C1 segment of cervical spinal cord (tissue), 14 donors: Measurements from ENCODE around the gene DNM3.
A peak's percentile ranks its signal among the peaks of the same experiment; 100 is the strongest.

ENCODE experiments used
- DNase-seq, 14 donors: peaks; one replicate each; lab custom pipeline; 2025; lab: John Stamatoyannopoulos, UW

DNM3 gene

DNA sequence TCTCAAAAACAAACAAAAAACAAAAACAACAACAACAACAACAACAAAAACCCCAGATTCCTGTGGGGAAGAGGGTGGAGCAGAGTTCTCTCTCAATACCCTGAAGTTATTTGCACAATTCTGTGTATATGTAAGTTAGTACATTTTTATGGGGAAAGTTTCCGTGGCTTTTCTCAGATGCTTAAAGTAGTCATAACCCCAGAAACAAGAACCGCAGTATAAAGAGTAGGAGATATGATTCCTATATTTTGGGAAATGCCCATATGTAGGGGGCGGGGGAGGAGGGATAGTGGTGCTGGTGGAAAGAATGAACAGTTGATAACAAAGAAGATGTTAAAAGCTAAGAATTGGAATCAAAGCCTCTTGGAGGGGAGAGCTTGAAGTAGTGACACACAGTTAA lies 131.5 kb downstream of the DNM3 start:
- no peak for DNase-seq

DNA sequence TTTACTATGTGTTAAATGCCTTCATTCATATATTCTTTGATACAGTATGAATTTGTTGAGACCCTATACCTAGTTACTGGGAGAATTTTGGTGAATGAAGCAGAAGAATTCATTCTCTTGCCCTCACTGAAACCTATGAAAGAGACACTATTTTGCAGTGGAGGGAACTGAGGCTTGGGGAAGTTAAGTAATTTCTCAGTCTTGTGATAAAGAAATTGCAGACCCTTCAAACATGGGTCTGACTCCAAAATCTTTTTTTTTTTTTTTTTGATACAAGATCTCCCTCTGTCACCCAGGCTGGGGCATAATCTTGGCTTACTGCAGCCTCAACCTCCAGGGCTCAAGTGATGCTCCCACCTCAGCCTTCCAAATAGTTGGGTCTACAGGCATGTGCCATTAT lies 132.1 kb downstream of the DNM3 start:
- DNase-seq = no peak

- no peak for DNase-seq
These were observed 140.0 kb downstream of the DNM3 start for GRCh38 chr1:171981303-171981702.

GRCh38 chr1:171983584-171983983 lies 142.3 kb downstream of the DNM3 start:
- DNase-seq = no peak

- peak in 6 of 14 donors; percentile 8 to 35 (median 17) for DNase-seq
These were observed 143.0 kb downstream of the DNM3 start for GRCh38 chr1:171984262-171984661.

- DNase-seq = peak in 1 of 14 donors; percentile 37
These were observed 143.7 kb downstream of the DNM3 start for GRCh38 chr1:171984850-171985485.

- DNase-seq = peak in 3 of 14 donors; percentile 11 to 22 (median 21)
These were observed 144.3 kb downstream of the DNM3 start for GRCh38 chr1:171985639-171986038.

DNA sequence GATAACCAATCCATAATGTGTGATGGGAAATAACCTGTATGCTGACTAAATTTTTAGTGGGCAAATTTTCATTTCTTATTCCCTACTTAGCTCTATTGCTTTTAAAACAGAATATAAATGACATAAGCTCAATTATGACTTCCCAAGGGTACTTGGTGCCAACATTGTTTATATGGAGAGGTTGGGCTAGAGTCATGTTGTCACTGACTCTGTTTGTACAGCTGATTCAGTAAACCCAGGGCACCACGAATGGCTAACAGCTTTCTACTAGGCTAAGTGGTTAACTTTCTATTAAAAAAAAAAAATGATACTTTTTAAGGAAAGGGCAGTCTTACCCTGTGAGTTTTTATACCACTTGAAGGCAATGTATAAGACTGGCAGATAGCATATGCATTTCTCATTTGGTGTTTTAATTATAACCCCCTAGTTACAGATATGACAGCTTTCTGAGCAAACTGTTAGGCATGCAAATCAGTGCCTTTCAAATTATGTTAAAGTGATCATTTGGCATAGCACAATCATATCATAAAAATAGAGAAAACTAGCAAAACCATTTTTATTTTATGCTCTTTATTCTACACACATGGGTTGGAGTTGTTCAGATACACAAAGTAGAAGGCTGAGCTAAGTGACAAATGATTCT lies 147.1 kb downstream of the DNM3 start:
- no peak for DNase-seq

DNA sequence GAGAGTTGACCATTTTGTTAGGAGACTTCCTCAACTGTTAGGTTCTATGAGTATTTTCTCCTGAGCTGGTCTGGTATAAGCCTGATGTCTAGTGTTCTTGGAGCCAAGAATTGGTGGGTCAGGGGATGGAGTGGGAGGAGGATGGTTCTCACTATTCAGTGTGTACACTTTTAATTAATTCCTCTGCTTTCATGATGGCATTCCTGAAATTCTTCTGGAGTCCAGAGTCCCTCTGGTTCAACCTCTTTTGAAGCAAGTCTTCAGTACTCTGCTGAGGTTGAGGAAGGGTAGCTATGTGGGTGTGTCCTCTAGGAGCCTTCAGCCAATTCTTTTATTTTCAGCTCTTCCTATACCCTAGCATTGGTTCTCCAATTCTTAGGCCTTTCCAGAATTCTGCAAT lies 149.1 kb downstream of the DNM3 start:
- no peak for DNase-seq

- DNase-seq = no peak
These were observed 153.0 kb downstream of the DNM3 start for GRCh38 chr1:171994293-171994692.

DNA sequence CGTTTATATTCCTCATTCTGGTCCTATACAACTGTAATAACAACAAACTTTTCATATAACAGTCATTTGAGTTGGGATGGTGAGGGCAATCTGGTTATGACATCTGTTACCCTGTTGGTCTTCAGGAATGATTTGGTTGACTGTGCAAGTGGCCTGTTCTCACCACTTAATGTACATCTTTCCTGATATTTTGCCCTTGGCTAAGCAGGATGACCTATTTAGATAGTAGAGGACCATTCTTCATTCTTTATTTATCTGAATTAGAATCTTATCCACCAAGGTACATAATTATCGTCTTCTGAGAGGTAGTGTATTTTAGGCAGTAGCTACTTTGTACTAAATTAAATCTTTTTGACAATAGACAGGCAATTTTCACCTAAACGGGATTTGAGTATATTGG lies 154.3 kb downstream of the DNM3 start:
- DNase-seq = no peak

GRCh38 chr1:171997936-171998335 lies 156.6 kb downstream of the DNM3 start:
- DNase-seq = no peak

- no peak for DNase-seq
These were observed 157.4 kb downstream of the DNM3 start for GRCh38 chr1:171998711-171999110.

DNA sequence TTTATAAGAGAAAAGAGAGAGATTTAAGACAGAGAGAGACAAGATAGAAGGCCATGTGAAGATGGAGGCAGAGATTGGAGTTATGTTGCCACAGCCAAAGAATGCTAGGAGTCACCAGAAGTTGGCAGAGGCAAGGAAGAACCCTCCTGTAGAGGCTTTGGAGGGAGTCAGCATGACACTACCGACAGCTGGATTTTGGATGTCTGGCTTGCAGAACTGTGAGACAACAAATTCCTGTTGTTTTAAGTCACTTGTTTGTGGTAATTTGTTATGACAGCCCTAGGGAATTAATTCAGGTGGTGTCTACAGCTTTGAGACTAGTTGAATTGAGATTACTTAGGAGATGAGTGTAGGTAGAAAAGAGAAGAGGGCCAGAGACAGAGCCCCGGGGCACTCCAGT lies 158.5 kb downstream of the DNM3 start:
- no peak for DNase-seq

DNA sequence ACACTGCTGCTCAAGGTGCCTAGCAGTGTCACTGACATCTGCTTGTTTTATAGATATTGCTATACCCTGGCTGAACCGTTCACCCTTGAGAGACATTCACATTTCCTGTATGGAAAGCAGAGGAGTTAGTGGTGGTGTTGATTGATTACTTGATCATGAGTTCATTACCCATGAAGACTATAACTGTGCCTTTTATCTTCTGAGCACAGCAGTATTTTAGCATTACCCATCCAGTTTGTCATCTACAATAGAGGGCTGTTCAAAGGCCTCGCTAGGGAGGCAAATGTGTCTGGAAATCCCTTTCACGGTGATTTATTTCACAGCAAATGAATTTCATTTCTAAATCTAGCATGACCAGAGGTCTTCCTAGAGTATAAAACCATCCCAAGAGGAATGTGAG lies 160.0 kb downstream of the DNM3 start:
- DNase-seq = no peak

DNA sequence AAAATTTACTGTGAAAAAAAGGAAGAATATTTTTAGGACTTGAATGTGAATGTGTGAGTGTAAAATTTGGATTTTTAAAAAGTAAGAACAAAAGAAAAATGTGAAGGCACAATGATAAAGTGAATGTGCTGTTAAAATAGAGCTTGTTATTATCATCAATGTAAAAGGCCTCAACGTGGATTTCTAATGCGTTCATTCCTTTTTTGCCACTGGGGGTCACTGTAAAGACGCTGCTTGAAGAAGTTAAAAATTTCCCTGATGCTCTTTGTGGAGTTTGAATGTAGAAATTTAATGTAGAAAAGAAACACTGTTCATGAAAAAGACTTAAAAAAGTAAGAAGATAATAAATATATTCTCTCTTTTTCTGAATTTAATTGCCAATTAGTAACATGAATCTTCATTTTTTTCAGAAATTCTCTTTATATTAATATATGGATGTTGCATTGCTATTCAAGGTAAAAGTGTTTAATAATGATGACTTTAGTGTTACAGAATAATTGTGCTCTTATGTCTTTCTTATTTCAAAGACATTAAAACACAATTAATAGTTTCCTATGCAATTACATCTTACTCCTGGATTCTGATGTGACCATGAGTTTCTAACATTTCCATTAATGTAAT lies 161.5 kb downstream of the DNM3 start:
- DNase-seq = peak in 2 of 14 donors; percentile 12 to 25

DNA sequence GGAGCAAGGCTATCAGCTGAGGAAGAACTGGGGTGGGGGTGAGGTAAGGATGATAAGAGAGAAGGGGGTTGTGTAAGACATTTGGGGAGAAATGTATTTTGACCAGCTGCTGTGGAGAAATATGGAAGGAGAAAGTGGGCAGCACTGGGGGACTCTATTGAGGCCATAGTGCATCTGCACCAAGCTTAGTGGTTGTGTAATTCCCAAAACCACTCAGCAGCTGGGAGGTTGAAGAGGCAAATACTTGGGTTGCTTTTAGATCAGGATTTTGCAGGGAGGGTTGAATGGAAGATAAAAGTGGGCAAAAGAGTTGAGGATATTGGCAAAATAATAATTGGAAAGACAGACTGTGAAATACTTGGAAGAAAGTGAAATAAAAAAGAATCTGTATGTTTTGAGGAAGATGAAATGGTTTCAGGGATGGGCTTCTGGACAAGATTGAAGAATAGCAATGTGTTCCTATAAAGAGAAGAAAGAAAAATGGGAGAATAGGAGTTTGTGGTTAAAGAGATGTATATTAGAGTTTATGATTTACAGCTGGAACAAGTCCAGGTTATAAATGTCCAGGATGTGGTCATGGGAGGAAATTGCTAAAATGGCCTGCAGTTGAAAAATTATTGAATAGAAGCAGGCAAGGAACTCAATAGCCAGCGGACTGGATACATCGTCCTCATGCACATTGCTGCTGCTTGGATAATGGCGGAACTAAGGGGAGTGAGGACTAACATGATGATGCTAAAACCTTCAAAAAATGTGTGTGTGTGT lies 162.7 kb downstream of the DNM3 start:
- peak in 1 of 14 donors; percentile 36 for DNase-seq

DNA sequence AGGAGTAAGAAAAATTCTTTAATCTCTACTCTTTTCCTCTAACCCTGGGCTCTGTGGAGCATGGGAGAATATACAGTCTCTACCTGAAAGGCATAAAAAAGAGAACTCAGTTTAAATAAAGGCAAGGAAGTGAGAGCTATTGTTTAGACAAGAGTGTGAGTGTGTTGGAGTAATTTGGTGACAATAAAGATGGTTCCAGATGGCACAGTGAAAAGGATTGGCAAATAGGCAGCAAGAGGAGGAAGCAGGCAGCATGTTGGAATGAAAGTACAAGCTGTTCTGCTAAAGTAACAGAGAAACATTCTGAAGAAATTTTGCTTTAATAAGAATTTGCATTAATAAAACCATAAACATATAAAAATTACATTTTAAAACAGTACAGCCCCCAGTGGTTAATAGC lies 163.4 kb downstream of the DNM3 start:
- peak in 1 of 14 donors; percentile 81 for DNase-seq

DNA sequence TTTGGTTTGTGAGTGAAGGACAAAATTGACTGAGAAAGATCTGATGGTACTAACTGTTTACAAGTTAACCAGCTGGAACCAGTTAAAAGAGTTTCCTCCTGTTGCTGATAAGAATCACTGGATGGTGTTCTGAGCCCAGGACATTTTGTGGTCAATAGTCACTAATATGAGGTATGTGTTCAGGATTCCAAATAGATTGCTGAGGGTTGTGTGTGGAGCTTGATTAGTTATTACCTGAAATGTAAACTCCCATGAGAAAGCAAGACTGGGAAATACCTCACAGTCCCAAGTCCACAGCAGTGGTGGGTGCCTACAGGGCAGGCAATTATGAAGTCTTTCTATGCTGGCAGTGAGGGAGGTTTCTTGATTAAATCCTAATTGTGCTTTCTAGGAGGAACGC lies 164.6 kb downstream of the DNM3 start:
- DNase-seq = peak in 1 of 14 donors; percentile 16

DNA sequence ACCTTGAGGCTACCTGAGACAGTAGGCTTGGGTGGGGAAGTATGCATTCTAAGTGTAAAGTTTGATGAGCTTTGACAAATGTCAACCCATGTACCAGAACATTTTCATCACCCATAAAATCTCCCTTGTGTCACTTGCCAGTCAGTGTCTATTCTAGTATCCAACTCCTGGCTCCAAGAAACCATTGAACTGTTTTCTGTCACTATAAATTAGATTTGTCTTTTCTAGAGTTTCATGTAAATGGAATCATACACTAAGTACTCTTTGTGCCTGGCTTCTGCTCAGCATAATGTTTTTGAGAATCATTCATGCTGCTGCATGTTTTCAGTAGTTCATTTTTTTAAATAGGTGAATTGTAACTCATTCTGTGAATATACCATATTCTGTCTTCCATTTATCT lies 165.4 kb downstream of the DNM3 start:
- DNase-seq = peak in 1 of 14 donors; percentile 40

DNA sequence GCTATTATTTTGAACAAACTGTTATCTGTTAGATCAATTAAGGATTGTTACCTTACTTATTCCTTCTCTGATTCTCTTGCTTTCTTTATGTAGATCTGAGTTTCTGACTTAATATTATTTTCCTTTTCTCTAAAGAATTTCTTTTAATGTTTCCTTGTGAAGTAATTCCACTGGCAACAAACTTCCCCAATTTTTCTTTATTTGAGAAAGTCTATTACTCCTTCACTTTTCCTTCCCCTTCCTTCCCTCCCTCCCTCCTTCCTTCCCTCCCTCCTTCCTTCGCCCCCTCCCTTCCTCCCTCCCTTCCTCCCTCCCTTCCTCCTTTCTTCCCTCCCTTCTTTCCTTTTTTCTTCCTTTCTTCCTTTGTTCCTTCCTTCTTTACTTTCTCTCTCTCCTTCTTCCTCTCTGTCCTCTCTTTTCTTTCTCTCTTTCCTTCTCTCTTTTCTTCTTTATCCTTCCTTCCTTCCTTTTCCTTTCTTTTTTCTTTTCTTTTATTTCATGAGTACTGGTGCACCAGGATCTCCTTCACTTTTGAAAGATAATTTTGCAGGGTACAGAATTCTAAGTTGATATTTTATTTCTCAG lies 177.5 kb downstream of the DNM3 start:
- DNase-seq = no peak

DNA sequence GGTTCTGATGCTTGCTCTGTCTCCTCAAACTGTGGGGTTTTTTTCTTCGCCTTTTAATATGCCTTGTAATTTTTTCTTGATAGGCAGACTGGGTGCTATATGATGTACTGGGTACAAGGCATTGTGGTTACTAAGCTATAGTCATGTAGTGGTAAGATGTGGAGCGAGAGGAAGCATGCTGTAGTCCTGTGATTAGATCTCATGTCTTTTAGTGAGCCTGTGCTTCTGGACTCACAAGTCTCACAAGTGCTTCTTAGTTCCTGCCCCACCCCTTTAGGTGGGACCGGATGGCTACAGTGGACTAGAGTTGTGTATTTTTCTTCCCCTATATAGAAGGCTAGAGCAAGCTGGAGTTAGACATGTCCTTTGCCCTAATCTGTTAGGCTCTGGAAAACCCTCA lies 178.7 kb downstream of the DNM3 start:
- no peak for DNase-seq
